Measurements from ENCODE around the gene ALCAM. TPM values are rescaled to one million over a fixed set of nuclear protein-coding genes. Genes with fewer than 3 reads are reported as not detected.

The ALCAM gene
- total RNA-seq, 1 donor from 2014 or later = 28.6 TPM

GRCh38 chr3:105502333-105502732 lies 135.6 kb downstream of the ALCAM start:
- DNase-seq (ENCODE audit: low spot score, unreplicated experiment) = no peak
- H3K9me3 Mint-ChIP-seq (ENCODE audit: low read depth) = no peaks in the 10 kb centered on the region
- H3K27ac Mint-ChIP-seq = peak overlapping the region; percentile 68
- H3K4me1 Mint-ChIP-seq (ENCODE audit: low read depth) = peaks cover 34% of the 10 kb centered on the region
- H3K4me3 Mint-ChIP-seq (ENCODE audit: low read depth) = no peak overlapping the region
- TF ChIP-seq, protein P1, sequence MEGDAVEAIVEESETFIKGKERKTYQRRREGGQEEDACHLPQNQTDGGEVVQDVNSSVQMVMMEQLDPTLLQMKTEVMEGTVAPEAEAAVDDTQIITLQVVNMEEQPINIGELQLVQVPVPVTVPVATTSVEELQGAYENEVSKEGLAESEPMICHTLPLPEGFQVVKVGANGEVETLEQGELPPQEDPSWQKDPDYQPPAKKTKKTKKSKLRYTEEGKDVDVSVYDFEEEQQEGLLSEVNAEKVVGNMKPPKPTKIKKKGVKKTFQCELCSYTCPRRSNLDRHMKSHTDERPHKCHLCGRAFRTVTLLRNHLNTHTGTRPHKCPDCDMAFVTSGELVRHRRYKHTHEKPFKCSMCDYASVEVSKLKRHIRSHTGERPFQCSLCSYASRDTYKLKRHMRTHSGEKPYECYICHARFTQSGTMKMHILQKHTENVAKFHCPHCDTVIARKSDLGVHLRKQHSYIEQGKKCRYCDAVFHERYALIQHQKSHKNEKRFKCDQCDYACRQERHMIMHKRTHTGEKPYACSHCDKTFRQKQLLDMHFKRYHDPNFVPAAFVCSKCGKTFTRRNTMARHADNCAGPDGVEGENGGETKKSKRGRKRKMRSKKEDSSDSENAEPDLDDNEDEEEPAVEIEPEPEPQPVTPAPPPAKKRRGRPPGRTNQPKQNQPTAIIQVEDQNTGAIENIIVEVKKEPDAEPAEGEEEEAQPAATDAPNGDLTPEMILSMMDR (IDR thresholded peaks at IDR 0.05; ENCODE audit: unreplicated experiment) = no peak
- H3K27me3 Mint-ChIP-seq = no peaks in the 10 kb centered on the region
- no peaks in the 10 kb centered on the region for H3K36me3 Mint-ChIP-seq (ENCODE audit: insufficient read depth)

DNA sequence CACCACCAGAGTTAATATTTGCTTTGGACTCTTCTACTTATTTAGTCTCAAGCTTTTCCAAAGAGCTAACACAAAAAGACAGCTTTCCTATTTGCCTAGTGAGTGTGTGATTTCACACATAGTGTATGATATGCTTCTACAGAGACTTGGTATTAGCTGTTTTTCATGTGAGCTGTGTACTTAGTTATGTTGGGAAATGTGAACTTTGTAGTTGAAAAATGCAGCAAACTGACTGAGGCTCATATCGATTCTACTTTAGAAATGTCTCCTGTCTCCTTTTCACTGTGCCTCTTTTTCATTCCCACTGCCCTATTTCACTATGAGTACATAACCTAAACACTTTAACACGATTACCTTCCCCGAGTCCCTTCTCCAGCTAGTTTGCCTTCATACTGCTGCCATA lies 136.5 kb downstream of the ALCAM start:
- no peak for DNase-seq (ENCODE audit: low spot score, unreplicated experiment)
- no peaks in the 10 kb centered on the region for H3K36me3 Mint-ChIP-seq (ENCODE audit: insufficient read depth)
- peaks cover 34% of the 10 kb centered on the region for H3K4me1 Mint-ChIP-seq (ENCODE audit: low read depth)
- H3K27me3 Mint-ChIP-seq = no peaks in the 10 kb centered on the region
- H3K4me3 Mint-ChIP-seq (ENCODE audit: low read depth) = no peak overlapping the region
- TF ChIP-seq, protein P1 (IDR thresholded peaks at IDR 0.05; ENCODE audit: unreplicated experiment) = no peak
- no peaks in the 10 kb centered on the region for H3K9me3 Mint-ChIP-seq (ENCODE audit: low read depth)
- H3K27ac Mint-ChIP-seq = peak overlapping the region; percentile 51

DNA sequence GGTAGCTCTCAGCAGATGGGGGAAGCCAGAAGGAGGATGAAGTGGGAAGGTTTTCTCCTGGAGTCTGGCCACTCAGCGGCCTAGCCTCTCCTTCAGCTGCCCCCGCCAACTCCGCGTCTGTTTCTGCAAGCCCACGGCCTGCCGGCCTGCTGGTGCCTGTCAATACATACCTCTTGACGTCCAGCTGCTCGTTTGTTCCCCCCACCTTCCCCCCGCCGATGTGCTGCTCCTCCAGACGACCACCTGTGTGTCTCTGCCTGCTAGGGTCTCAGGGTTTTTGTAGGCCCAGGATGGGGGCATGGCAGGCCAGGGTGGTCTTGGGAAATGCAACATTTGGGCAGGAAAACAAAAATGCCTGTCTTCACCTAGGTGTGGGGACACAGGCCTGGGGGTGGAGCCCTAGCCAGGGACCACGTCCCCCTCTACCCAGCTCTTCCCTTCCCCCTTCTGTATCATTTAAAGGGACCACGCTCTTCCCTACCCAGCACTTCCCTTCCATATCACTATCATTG lies 137.8 kb downstream of the ALCAM start:
- Mint-ChIP-seq H3K4me3 (ENCODE audit: low read depth) (no peak overlapping the region), H3K27ac (no peak overlapping the region), H3K27me3 (no peaks in the 10 kb centered on the region), H3K4me1 (ENCODE audit: low read depth) (peaks cover 33% of the 10 kb centered on the region), H3K36me3 (ENCODE audit: insufficient read depth) (no peaks in the 10 kb centered on the region), H3K9me3 (ENCODE audit: low read depth) (no peaks in the 10 kb centered on the region)
- DNase-seq (ENCODE audit: low spot score, unreplicated experiment) = no peak
- TF ChIP-seq, protein P1 (IDR thresholded peaks at IDR 0.05; ENCODE audit: unreplicated experiment) = no peak

- no peak overlapping the region for H3K4me3 Mint-ChIP-seq (ENCODE audit: low read depth)
- H3K9me3 Mint-ChIP-seq (ENCODE audit: low read depth) = no peaks in the 10 kb centered on the region
- H3K36me3 Mint-ChIP-seq (ENCODE audit: insufficient read depth) = no peaks in the 10 kb centered on the region
- TF ChIP-seq, protein P1 (IDR thresholded peaks at IDR 0.05; ENCODE audit: unreplicated experiment) = no peak
- H3K4me1 Mint-ChIP-seq (ENCODE audit: low read depth) = peaks cover 26% of the 10 kb centered on the region
- H3K27ac Mint-ChIP-seq = no peak overlapping the region
- no peak for DNase-seq (ENCODE audit: low spot score, unreplicated experiment)
- no peaks in the 10 kb centered on the region for H3K27me3 Mint-ChIP-seq
These were observed 138.5 kb downstream of the ALCAM start for GRCh38 chr3:105505170-105505569.

GRCh38 chr3:105511031-105511430 lies 144.3 kb downstream of the ALCAM start:
- no peak for DNase-seq (ENCODE audit: low spot score, unreplicated experiment)
- Mint-ChIP-seq H3K4me1 (ENCODE audit: low read depth) (no peaks in the 10 kb centered on the region), H3K4me3 (ENCODE audit: low read depth) (no peak overlapping the region), H3K27me3 (no peaks in the 10 kb centered on the region), H3K36me3 (ENCODE audit: insufficient read depth) (no peaks in the 10 kb centered on the region), H3K27ac (no peak overlapping the region), H3K9me3 (ENCODE audit: low read depth) (no peaks in the 10 kb centered on the region)
- TF ChIP-seq, protein P1 (IDR thresholded peaks at IDR 0.05; ENCODE audit: unreplicated experiment) = no peak
